ENCODE data around the gene HES7. TPM values are rescaled to one million over a fixed set of nuclear protein-coding genes. Genes with fewer than 3 reads are reported as not detected.

HES7 gene
- total RNA-seq, 1 experiment from 2014 or later = 3.1 TPM

DNA sequence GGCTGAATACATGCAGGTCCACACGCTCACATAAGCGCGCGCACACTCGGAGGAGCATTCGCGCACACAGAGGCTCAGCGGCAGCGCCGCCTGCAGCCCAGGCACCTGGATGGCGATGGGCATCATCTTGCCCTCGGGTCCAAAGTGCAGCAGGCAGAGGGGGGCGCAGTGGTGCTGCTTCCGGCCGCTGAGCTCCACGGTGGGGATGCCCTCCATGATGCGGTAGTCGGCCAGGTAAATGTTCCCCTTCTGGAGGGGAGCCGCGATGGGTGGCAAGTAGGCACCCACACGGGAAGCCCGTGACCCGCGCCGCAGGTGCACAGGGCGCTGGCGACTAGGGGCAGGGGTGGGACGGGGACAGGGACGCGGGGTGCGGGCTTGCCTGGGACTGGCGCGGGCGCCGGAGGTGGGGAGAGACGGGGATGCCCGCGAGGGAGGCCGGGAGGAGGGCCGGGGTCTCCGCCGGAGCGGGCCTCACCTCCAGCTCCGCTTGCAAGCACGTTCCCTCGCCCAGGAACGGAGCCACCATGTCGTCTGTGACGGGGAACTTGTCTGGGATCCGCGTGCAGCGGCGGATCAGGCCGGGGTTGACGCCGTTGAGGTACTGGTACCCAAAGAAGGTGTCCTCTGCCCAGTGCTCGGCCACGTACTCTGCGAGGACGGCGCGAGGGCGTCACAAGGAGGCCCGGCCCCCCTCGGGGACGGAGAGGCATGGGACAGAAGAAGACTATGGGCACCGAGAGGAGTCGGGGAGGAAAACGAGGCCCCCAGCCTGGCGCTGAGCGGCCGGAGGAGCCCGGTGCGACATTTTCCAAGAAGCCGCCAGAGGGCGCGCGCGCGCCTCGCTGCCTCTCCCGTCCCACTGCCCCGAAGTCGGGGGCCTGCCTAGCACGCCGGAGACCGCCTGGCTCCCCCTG is 44.4 kb downstream of the HES7 start (continued):
- TF ChIP-seq, protein P1, sequence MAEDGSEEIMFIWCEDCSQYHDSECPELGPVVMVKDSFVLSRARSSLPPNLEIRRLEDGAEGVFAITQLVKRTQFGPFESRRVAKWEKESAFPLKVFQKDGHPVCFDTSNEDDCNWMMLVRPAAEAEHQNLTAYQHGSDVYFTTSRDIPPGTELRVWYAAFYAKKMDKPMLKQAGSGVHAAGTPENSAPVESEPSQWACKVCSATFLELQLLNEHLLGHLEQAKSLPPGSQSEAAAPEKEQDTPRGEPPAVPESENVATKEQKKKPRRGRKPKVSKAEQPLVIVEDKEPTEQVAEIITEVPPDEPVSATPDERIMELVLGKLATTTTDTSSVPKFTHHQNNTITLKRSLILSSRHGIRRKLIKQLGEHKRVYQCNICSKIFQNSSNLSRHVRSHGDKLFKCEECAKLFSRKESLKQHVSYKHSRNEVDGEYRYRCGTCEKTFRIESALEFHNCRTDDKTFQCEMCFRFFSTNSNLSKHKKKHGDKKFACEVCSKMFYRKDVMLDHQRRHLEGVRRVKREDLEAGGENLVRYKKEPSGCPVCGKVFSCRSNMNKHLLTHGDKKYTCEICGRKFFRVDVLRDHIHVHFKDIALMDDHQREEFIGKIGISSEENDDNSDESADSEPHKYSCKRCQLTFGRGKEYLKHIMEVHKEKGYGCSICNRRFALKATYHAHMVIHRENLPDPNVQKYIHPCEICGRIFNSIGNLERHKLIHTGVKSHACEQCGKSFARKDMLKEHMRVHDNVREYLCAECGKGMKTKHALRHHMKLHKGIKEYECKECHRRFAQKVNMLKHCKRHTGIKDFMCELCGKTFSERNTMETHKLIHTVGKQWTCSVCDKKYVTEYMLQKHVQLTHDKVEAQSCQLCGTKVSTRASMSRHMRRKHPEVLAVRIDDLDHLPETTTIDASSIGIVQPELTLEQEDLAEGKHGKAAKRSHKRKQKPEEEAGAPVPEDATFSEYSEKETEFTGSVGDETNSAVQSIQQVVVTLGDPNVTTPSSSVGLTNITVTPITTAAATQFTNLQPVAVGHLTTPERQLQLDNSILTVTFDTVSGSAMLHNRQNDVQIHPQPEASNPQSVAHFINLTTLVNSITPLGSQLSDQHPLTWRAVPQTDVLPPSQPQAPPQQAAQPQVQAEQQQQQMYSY (CRISPR knock-in tag; IDR thresholded peaks at IDR 0.05) = peak; percentile 5; the same call in 1 of the 2 replicates
- TF ChIP-seq SMAD4 (CRISPR knock-in tag; IDR thresholded peaks at IDR 0.05) (no peak), IRF2 (CRISPR knock-in tag; IDR thresholded peaks at IDR 0.05; ENCODE audit: borderline replicate concordance, low read depth) (0 out of 2 replicates have a peak, but pooled peaks have one; percentile 25), TEAD4 (CRISPR knock-in tag; IDR thresholded peaks at IDR 0.05) (no peak), NFE2L1 (CRISPR knock-in tag; IDR thresholded peaks at IDR 0.05) (no peak), ZBTB21 (CRISPR knock-in tag; IDR thresholded peaks at IDR 0.05; ENCODE audit: borderline replicate concordance) (peak; percentile 90), GRHL2 (CRISPR knock-in tag; IDR thresholded peaks at IDR 0.05; ENCODE audit: insufficient replicate concordance, severe bottlenecking) (no peak), NR2C2 (CRISPR knock-in tag; IDR thresholded peaks at IDR 0.05) (no peak), FOXK1 (CRISPR knock-in tag; IDR thresholded peaks at IDR 0.05) (peak; percentile 65; the same call in 1 of the 2 replicates), HMGA2 (CRISPR knock-in tag; IDR thresholded peaks at IDR 0.05) (no peak), RELA (CRISPR knock-in tag; IDR thresholded peaks at IDR 0.05; ENCODE audit: borderline replicate concordance) (no peak)
- TF ChIP-seq, protein P2, sequence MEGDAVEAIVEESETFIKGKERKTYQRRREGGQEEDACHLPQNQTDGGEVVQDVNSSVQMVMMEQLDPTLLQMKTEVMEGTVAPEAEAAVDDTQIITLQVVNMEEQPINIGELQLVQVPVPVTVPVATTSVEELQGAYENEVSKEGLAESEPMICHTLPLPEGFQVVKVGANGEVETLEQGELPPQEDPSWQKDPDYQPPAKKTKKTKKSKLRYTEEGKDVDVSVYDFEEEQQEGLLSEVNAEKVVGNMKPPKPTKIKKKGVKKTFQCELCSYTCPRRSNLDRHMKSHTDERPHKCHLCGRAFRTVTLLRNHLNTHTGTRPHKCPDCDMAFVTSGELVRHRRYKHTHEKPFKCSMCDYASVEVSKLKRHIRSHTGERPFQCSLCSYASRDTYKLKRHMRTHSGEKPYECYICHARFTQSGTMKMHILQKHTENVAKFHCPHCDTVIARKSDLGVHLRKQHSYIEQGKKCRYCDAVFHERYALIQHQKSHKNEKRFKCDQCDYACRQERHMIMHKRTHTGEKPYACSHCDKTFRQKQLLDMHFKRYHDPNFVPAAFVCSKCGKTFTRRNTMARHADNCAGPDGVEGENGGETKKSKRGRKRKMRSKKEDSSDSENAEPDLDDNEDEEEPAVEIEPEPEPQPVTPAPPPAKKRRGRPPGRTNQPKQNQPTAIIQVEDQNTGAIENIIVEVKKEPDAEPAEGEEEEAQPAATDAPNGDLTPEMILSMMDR (IDR thresholded peaks at IDR 0.05) = peak; percentile 85
- TF ChIP-seq, protein P3, sequence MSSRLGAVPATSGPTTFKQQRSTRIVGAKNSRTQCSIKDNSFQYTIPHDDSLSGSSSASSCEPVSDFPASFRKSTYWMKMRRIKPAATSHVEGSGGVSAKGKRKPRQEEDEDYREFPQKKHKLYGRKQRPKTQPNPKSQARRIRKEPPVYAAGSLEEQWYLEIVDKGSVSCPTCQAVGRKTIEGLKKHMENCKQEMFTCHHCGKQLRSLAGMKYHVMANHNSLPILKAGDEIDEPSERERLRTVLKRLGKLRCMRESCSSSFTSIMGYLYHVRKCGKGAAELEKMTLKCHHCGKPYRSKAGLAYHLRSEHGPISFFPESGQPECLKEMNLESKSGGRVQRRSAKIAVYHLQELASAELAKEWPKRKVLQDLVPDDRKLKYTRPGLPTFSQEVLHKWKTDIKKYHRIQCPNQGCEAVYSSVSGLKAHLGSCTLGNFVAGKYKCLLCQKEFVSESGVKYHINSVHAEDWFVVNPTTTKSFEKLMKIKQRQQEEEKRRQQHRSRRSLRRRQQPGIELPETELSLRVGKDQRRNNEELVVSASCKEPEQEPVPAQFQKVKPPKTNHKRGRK (CRISPR knock-in tag; IDR thresholded peaks at IDR 0.05; ENCODE audit: borderline replicate concordance) = no peak
- TF ChIP-seq, protein P4, sequence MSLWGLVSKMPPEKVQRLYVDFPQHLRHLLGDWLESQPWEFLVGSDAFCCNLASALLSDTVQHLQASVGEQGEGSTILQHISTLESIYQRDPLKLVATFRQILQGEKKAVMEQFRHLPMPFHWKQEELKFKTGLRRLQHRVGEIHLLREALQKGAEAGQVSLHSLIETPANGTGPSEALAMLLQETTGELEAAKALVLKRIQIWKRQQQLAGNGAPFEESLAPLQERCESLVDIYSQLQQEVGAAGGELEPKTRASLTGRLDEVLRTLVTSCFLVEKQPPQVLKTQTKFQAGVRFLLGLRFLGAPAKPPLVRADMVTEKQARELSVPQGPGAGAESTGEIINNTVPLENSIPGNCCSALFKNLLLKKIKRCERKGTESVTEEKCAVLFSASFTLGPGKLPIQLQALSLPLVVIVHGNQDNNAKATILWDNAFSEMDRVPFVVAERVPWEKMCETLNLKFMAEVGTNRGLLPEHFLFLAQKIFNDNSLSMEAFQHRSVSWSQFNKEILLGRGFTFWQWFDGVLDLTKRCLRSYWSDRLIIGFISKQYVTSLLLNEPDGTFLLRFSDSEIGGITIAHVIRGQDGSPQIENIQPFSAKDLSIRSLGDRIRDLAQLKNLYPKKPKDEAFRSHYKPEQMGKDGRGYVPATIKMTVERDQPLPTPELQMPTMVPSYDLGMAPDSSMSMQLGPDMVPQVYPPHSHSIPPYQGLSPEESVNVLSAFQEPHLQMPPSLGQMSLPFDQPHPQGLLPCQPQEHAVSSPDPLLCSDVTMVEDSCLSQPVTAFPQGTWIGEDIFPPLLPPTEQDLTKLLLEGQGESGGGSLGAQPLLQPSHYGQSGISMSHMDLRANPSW (CRISPR knock-in tag; conservative IDR thresholded peaks at IDR 0.05; ENCODE audit: low read depth) = 0 out of 2 replicates have a peak, but pooled peaks have one; percentile 54
- TF ChIP-seq, protein P5, sequence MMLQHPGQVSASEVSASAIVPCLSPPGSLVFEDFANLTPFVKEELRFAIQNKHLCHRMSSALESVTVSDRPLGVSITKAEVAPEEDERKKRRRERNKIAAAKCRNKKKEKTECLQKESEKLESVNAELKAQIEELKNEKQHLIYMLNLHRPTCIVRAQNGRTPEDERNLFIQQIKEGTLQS (CRISPR knock-in tag; conservative IDR thresholded peaks at IDR 0.05) = no peak
- TF ChIP-seq, protein P6, sequence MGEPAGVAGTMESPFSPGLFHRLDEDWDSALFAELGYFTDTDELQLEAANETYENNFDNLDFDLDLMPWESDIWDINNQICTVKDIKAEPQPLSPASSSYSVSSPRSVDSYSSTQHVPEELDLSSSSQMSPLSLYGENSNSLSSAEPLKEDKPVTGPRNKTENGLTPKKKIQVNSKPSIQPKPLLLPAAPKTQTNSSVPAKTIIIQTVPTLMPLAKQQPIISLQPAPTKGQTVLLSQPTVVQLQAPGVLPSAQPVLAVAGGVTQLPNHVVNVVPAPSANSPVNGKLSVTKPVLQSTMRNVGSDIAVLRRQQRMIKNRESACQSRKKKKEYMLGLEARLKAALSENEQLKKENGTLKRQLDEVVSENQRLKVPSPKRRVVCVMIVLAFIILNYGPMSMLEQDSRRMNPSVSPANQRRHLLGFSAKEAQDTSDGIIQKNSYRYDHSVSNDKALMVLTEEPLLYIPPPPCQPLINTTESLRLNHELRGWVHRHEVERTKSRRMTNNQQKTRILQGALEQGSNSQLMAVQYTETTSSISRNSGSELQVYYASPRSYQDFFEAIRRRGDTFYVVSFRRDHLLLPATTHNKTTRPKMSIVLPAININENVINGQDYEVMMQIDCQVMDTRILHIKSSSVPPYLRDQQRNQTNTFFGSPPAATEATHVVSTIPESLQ (CRISPR knock-in tag; IDR thresholded peaks at IDR 0.05) = no peak
- TF ChIP-seq, protein P7, sequence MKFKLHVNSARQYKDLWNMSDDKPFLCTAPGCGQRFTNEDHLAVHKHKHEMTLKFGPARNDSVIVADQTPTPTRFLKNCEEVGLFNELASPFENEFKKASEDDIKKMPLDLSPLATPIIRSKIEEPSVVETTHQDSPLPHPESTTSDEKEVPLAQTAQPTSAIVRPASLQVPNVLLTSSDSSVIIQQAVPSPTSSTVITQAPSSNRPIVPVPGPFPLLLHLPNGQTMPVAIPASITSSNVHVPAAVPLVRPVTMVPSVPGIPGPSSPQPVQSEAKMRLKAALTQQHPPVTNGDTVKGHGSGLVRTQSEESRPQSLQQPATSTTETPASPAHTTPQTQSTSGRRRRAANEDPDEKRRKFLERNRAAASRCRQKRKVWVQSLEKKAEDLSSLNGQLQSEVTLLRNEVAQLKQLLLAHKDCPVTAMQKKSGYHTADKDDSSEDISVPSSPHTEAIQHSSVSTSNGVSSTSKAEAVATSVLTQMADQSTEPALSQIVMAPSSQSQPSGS (CRISPR knock-in tag; IDR thresholded peaks at IDR 0.05; ENCODE audit: borderline replicate concordance, low read depth) = no peak
- TF ChIP-seq, protein P8, sequence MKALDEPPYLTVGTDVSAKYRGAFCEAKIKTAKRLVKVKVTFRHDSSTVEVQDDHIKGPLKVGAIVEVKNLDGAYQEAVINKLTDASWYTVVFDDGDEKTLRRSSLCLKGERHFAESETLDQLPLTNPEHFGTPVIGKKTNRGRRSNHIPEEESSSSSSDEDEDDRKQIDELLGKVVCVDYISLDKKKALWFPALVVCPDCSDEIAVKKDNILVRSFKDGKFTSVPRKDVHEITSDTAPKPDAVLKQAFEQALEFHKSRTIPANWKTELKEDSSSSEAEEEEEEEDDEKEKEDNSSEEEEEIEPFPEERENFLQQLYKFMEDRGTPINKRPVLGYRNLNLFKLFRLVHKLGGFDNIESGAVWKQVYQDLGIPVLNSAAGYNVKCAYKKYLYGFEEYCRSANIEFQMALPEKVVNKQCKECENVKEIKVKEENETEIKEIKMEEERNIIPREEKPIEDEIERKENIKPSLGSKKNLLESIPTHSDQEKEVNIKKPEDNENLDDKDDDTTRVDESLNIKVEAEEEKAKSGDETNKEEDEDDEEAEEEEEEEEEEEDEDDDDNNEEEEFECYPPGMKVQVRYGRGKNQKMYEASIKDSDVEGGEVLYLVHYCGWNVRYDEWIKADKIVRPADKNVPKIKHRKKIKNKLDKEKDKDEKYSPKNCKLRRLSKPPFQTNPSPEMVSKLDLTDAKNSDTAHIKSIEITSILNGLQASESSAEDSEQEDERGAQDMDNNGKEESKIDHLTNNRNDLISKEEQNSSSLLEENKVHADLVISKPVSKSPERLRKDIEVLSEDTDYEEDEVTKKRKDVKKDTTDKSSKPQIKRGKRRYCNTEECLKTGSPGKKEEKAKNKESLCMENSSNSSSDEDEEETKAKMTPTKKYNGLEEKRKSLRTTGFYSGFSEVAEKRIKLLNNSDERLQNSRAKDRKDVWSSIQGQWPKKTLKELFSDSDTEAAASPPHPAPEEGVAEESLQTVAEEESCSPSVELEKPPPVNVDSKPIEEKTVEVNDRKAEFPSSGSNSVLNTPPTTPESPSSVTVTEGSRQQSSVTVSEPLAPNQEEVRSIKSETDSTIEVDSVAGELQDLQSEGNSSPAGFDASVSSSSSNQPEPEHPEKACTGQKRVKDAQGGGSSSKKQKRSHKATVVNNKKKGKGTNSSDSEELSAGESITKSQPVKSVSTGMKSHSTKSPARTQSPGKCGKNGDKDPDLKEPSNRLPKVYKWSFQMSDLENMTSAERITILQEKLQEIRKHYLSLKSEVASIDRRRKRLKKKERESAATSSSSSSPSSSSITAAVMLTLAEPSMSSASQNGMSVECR (CRISPR knock-in tag; IDR thresholded peaks at IDR 0.05; ENCODE audit: borderline replicate concordance) = no peak
